OCI-LY7 (cell line): ENCODE results near the gene SV2C. TPM values are rescaled to one million over a fixed set of nuclear protein-coding genes. Genes with fewer than 3 reads are reported as not detected.

Experiments
- BruUV-seq: library from RNA; stranded (reverse); fragments of 400-500 nt; replicated peaks from 2 replicates; lab custom pipeline; 2021; lab: Mats Ljungman, UMichigan
- CTCF ChIA-PET: fragments of 300-600 bp; sonication (Branson Sonifier 250); formaldehyde crosslinking; loops from one replicate; lab custom pipeline; 2022; ENCODE audit warnings: antibody characterized with exemption; ENCODE audit not compliant: unreplicated experiment; lab: Charles Lee
- POLR2A ChIA-PET: fragments of 300-600 bp; sonication (Branson Sonifier 250); formaldehyde crosslinking; loops from one replicate; lab custom pipeline; 2022; ENCODE audit warnings: antibody characterized with exemption; lab: Charles Lee
- DNase-seq: peaks from one replicate; pipeline ENCODE4 v3.0.0-alpha.2; 2015; ENCODE audit warnings: low spot score
- H2AFZ ChIP-seq: fragments of 200-600 bp; sonication (generic), shearing (Covaris generic); 2 replicates; pipeline ENCODE4 v1.6.1; 2014; ENCODE audit warnings: mild to moderate bottlenecking, antibody characterized with exemption, low read length, moderate library complexity
- H3K27ac ChIP-seq: fragments of 200-600 bp; sonication (generic); 2 replicates; pipeline ENCODE4 v1.5.1; 2014; ENCODE audit warnings: mixed run types, low read depth, mild to moderate bottlenecking, moderate library complexity, low read length, inconsistent platforms; ENCODE audit not compliant: poor library complexity, severe bottlenecking
- H3K36me3 ChIP-seq: fragments of 200-600 bp; sonication (generic); 2 replicates; pipeline ENCODE4 v1.6.1; 2014; ENCODE audit warnings: mild to moderate bottlenecking, antibody characterized with exemption, low read length, moderate library complexity, mixed read lengths; ENCODE audit not compliant: insufficient read depth
- H3K4me1 ChIP-seq: fragments of 200-600 bp; sonication (generic); 2 replicates; pipeline ENCODE4 v1.5.1; 2014; ENCODE audit warnings: mild to moderate bottlenecking, low read length; ENCODE audit not compliant: insufficient read depth, poor library complexity, severe bottlenecking
- H3K4me2 ChIP-seq: fragments of 200-600 bp; sonication (generic); 2 replicates; pipeline ENCODE4 v1.6.1; 2014; ENCODE audit warnings: mild to moderate bottlenecking, low read length
- H3K4me3 ChIP-seq: fragments of 200-600 bp; sonication (generic); 2 replicates; pipeline ENCODE4 v1.5.1; 2014; ENCODE audit warnings: mild to moderate bottlenecking, low read depth, low read length; ENCODE audit not compliant: poor library complexity, severe bottlenecking
- H3K79me2 ChIP-seq: fragments of 200-600 bp; sonication (generic); 2 replicates; pipeline ENCODE4 v1.6.1; 2016; ENCODE audit warnings: low read depth, mild to moderate bottlenecking, low read length, moderate library complexity, mixed read lengths; ENCODE audit not compliant: insufficient read depth
- H3K9me2 ChIP-seq: fragments of 200-600 bp; sonication (generic); 2 replicates; pipeline ENCODE4 v1.6.1; 2016; ENCODE audit warnings: mild to moderate bottlenecking, low read length, mixed read lengths; ENCODE audit not compliant: insufficient read depth
- H3K9me3 ChIP-seq: fragments of 200-600 bp; sonication (generic); 2 replicates; pipeline ENCODE4 v1.6.1; 2014; ENCODE audit warnings: mild to moderate bottlenecking, mixed run types, low read length, mixed read lengths
- H4K20me1 ChIP-seq: fragments of 200-600 bp; sonication (generic); 2 replicates; pipeline ENCODE4 v1.6.1; 2014; ENCODE audit warnings: mild to moderate bottlenecking, antibody characterized with exemption, low read length, moderate library complexity, mixed read lengths; ENCODE audit not compliant: insufficient read depth
- CTCF ChIP-seq: fragments of 200-600 bp; sonication (generic); conservative IDR thresholded peaks from 2 replicates; pipeline ENCODE4 v1.5.1; 2014; ENCODE audit warnings: mild to moderate bottlenecking, antibody characterized with exemption, low read length, moderate library complexity, mixed read lengths
- EZH2phosphoT487 ChIP-seq: fragments of 200-600 bp; sonication (generic); IDR thresholded peaks from 2 replicates; pipeline ENCODE4 v1.6.1; 2018; ENCODE audit warnings: low read depth, borderline replicate concordance, mild to moderate bottlenecking, mixed run types, antibody characterized with exemption, low read length, moderate library complexity, mixed read lengths
- intact Hi-C: fragments of 100-400 bp; cut with micrococcal nuclease; formaldehyde crosslinking; loops from one replicate; pipeline ENCODE4 v1.10.0; 2022; ENCODE audit not compliant: unreplicated experiment
- total RNA-seq, 2 experiments: library from RNA; depleted of rRNA in 1 of 2; stranded (reverse); fragments of >200 nt in 1 of 2; shearing (Covaris generic) in 1 of 2; gene quantifications; 2 replicates each; pipeline ENCODE4 v1.2.3, GENCODE V29; 2014 to 2022

The SV2C gene
- total RNA-seq, 2 experiments from 2014 or later: not detected

DNA sequence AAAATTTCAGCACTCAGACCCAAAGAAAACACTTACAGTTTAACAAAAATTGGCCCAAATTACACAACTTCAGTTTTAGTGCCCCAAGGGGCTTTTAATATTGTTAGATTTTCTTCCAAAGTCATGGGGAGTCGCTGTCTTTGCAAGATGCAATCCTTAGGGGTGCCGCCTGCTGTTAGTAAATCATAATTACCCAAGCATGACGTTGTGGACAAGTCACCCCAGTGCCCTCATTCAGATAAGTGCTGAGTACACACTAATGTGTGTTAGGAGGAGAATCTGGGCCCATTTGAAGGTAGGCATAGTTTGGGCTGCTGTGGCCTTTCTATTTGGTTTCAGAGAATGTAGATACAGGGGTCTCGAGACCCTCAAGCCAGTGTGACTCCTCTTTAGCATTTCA lies 138.1 kb downstream of the SV2C start:
- Histone ChIP-seq H4K20me1 (no peaks in the 10 kb centered on the region), H2AFZ (no peak overlapping the region), H3K4me3 (no peak overlapping the region)

GRCh38 chr5:76222318-76222717 lies 139.1 kb downstream of the SV2C start:
- CTCF ChIA-PET: no interaction called here

More for the DNA sequence above, 138.1 kb downstream of the SV2C start:
- H3K79me2 ChIP-seq: no peaks in the 10 kb centered on the region
- TF ChIP-seq EZH2phosphoT487 (no peak), CTCF (no peak)
- no TSS peak for BruUV-seq
- DNase-seq: no peak
- H3K9me3 ChIP-seq: no peaks in the 10 kb centered on the region
- H3K36me3 ChIP-seq: no peaks in the 10 kb centered on the region
- ChIA-PET POLR2A (interaction anchor here (1.5 kb wide), 1 partner anchor 14 kb away, joined by 4 read pairs; no protein-coding TSS in a partner anchor), CTCF (no interaction called here)
- no peak overlapping the region for H3K4me2 ChIP-seq
- intact Hi-C loops: no loop called here
- H3K4me1 ChIP-seq: no peaks in the 10 kb centered on the region
- H3K27ac ChIP-seq: no peak overlapping the region
- H3K9me2 ChIP-seq: no peaks in the 10 kb centered on the region

More at GRCh38 chr5:76222318-76222717, 139.1 kb downstream of the SV2C start:
- Histone ChIP-seq H2AFZ (no peak overlapping the region), H3K9me2 (no peaks in the 10 kb centered on the region), H4K20me1 (no peaks in the 10 kb centered on the region), H3K4me2 (no peak overlapping the region), H3K36me3 (no peaks in the 10 kb centered on the region), H3K79me2 (no peaks in the 10 kb centered on the region), H3K9me3 (no peaks in the 10 kb centered on the region), H3K4me3 (no peak overlapping the region), H3K4me1 (no peaks in the 10 kb centered on the region), H3K27ac (no peak overlapping the region)
- DNase-seq: no peak
- POLR2A ChIA-PET: no interaction called here
- intact Hi-C loops: no loop called here
- TF ChIP-seq CTCF (no peak), EZH2phosphoT487 (no peak)
- no TSS peak for BruUV-seq
